ENCODE data around the gene ARHGEF17. TPM values are rescaled to one million over a fixed set of nuclear protein-coding genes. Genes with fewer than 3 reads are reported as not detected.

ARHGEF17 gene
- total and polyA plus RNA-seq, 10 donors, result 5.1 to 48.5 (median 29.0) TPM

GRCh38 chr11:73308961-73309919 is 1.2 kb downstream of the ARHGEF17 start:
- Histone ChIP-seq H3K27ac (peak overlapping the region; percentile 57 to 89 (median 85)), H3K4me3 (peak overlapping the region; percentile 62 to 86 (median 76)), H3K36me3 (no peaks in the 10 kb centered on the region), H3K27me3 (replicated peaks in 1 of 7) (peaks cover 0 to 42% (median 14%) of the 10 kb centered on the region in 7 donors), H3K9me3 (no peaks in the 10 kb centered on the region), H3K4me1 (peaks cover 9 to 82% (median 48%) of the 10 kb centered on the region in 6 donors)
- WGBS, 5 donors, result 7 to 18% (median 9%) methylated on average over 6 to 78 of the region's 78 CpGs
- TF ChIP-seq POLR2A (IDR thresholded peaks at IDR 0.05) (peak in 1 of 3 donors; percentile 20), POLR2AphosphoS5 (IDR thresholded peaks at IDR 0.05) (peak; percentile 72 to 88 (median 86)), CTCF (IDR thresholded peaks at IDR 0.05 in 8 of 11, conservative IDR thresholded peaks at IDR 0.05 in 3 of 11) (no peak)
- intact Hi-C loops (cut with DNase I; ENCODE audit: low total_unique reads), result no loop called here
- peak; percentile 91 for DNase-seq

DNA sequence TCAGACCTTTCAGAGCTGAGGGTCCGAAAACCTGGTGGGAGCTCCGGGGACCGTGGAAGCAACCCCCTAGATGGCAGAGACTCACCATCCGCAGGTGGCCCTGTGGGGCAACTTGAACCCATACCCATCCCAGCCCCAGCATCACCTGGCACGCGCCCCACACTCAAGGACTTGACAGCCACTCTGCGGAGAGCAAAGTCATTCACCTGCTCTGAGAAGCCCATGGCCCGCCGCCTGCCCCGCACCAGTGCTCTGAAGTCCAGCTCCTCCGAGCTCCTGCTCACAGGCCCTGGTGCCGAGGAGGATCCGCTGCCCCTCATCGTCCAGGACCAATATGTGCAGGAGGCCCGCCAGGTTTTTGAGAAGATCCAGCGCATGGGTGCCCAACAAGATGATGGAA is 2.0 kb downstream of the ARHGEF17 start:
- H3K27me3 ChIP-seq (replicated peaks in 1 of 7), result peaks cover 0 to 42% (median 14%) of the 10 kb centered on the region in 7 donors
- no peaks in the 10 kb centered on the region for H3K36me3 ChIP-seq
- peaks cover 9 to 90% (median 52%) of the 10 kb centered on the region in 6 donors for H3K4me1 ChIP-seq
- H3K27ac ChIP-seq, result peak overlapping the region in 7 of 8 donors; percentile 38 to 89 (median 85)
- no peak for DNase-seq
- WGBS, 5 donors, result 70 to 89% (median 83%) methylated on average over 5 to 16 of the region's 16 CpGs
- no peaks in the 10 kb centered on the region for H3K9me3 ChIP-seq
- peak overlapping the region; percentile 4 to 86 (median 73) for H3K4me3 ChIP-seq
- TF ChIP-seq POLR2A (IDR thresholded peaks at IDR 0.05), result no peak
- intact Hi-C loops (cut with DNase I; ENCODE audit: low total_unique reads), result no loop called here

- DNase-seq, result no peak
- WGBS, 5 donors, result 80 to 85% (median 82%) methylated on average over 10 to 22 of the region's 22 CpGs
- no peaks in the 10 kb centered on the region for H3K36me3 ChIP-seq
- H3K27me3 ChIP-seq (replicated peaks in 1 of 7), result peaks cover 0 to 42% (median 14%) of the 10 kb centered on the region in 7 donors
- no peak for TF ChIP-seq CTCF (IDR thresholded peaks at IDR 0.05 in 8 of 11, conservative IDR thresholded peaks at IDR 0.05 in 3 of 11)
- intact Hi-C loops (cut with DNase I; ENCODE audit: low total_unique reads), result no loop called here
- peak overlapping the region in 7 of 8 donors; percentile 16 to 89 (median 83) for H3K27ac ChIP-seq
- H3K9me3 ChIP-seq, result no peaks in the 10 kb centered on the region
- H3K4me1 ChIP-seq, result peaks cover 9 to 98% (median 54%) of the 10 kb centered on the region in 6 donors
- H3K4me3 ChIP-seq, result peak overlapping the region in 7 of 8 donors; percentile 5 to 86 (median 74)
These were observed 2.8 kb downstream of the ARHGEF17 start for GRCh38 chr11:73310661-73311393.

GRCh38 chr11:73311394-73311869 is 3.4 kb downstream of the ARHGEF17 start:
- DNase-seq, result no peak
- Histone ChIP-seq H3K36me3 (no peaks in the 10 kb centered on the region), H3K9me3 (no peaks in the 10 kb centered on the region), H3K27me3 (replicated peaks in 1 of 7) (peaks cover 0 to 36% (median 14%) of the 10 kb centered on the region in 7 donors), H3K4me3 (peak overlapping the region in 7 of 8 donors; percentile 5 to 86 (median 74)), H3K4me1 (peaks cover 9 to 98% (median 52%) of the 10 kb centered on the region in 6 donors), H3K27ac (peak overlapping the region in 7 of 8 donors; percentile 16 to 89 (median 83))
- TF ChIP-seq POLR2AphosphoS5 (IDR thresholded peaks at IDR 0.05) (no peak), POLR2A (IDR thresholded peaks at IDR 0.05) (no peak), CTCF (IDR thresholded peaks at IDR 0.05 in 8 of 11, conservative IDR thresholded peaks at IDR 0.05 in 3 of 11) (no peak)
- intact Hi-C loops (cut with DNase I; ENCODE audit: low total_unique reads), result no loop called here
- 70 to 85% (median 78%) methylated on average over 4 to 18 of the region's 18 CpGs for WGBS, 5 donors

Data from spleen (tissue), 11 donors.